ENCODE measurements around the gene AP1M1.
"Not testable (repeated sequence)": the region's sequence is repeated elsewhere in the genome, so short reads cannot be mapped to it uniquely, and the experiment has no call there.

The AP1M1 gene

DNA sequence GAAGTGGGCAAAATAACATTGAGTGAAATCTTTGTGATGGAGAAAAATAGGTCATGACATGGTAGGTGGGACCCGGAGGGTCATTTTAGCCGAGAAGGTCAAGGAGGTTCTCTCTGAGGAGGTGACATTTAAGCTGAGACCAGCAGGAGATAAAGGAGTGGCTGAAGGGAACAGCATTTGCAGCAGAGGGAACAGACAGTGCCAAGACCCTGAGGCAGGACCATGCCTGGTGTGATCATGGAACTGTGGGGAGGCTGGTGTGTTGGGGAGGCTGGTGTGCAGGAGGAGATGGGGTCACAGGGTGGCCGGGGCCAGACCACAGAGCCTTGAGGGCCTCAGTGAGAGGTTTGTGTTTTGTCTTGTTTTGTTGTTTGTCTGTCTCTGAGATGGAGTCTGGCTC is 67.5 kb downstream of the AP1M1 start:
- no peak for DNase-seq

DNA sequence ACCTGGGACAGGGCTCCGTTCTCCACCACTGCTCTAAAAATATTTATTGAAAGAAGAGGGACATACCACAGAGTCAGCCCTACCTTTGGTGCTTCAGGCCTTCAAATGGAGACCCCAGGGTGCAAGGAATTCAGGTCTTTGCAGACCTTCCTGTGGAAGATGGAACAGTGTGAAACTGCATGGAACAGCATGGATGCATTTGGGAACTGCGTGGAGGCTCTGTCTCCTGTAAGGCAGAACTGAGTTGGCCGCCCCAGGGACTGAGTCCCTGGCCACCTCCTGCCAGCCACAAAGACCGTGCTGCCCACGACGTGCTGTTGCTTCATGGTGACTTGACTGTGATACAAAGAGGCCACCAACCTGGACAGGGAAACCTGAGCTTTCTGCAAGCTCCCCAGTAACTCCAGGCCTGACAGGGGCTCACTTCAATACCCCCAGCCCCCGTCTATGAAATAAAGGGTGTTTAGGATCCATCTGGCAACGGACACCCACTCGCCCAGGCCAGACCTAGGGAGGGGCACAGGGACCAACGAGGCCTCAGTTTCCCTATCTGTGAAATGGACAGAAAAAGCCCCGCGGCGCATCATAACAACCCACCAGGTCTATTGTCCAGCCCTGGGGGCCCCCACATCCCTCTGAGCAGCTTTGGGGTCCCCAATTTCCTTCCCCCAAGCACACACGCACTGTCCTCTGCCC is 68.3 kb downstream of the AP1M1 start:
- DNase-seq, result no peak

DNA sequence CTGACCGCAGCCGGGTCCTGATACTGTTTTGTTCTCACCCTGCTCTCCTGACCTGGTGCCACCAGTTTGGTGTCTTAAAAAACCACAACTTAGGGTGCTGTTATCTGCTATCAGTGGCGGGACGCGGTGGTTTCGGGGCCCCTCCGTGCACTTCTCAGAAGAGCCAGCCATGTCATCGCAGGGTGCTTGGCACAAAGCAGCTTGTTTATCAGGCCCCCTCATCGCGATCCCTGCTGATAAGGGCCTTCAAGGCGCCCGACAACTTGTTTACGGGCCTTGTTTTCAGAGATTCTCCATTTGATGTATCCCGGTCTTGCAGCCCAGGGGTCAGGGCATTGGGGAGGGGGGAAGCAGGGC is 68.9 kb downstream of the AP1M1 start:
- DNase-seq, result no peak

DNA sequence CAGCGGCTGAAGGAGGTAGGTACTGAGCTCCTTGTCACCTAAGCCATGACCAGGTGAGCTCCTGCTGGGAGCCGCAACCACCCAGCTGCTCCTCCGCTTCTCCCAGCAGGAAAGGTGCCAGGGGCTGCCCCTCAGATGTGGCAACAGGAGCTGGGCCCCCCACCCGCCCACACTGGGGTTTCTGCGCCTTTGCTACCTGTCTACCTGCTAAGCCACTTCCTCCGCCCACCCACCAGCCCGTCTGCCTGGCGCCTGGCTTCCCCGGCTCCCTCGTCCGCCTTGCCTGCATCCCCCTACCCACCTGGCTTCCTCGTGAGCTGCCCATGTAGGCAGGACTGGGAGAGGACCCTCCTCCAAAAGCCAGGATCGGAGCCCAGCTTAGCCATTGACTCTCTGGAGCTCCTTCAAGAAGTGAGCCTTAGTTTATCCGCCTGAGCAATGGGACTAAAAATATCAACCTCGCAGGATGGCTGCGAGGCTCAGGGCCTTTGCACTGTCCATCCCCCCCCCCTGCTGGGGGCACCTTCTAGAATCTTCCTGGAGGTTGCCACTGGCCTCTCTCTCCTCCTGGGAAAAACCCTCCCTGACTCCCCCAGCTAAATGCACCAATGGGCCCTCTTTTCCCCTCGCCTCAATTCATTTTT is 71.1 kb downstream of the AP1M1 start:
- DNase-seq, result no peak

DNA sequence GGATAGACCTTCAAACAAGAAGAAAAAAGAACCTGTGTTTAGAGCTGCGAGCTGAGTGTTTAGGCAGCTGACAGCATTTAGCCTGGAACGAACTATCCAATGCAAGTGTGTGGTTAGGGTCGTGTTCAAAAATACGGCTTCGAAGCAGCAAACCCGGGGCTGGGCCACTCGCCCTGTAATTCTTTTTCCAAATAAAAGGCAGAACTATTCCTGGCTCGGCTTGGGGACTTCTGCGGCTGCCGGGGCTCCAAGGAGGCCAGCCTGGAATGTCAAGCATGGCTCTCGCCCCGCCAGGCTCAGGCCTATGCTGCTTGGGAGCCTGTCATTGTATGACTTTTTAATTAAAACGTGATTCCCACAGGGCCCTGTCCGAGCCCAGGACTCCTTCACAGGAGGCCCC is 75.2 kb downstream of the AP1M1 start:
- peak; percentile 83 for DNase-seq

DNA sequence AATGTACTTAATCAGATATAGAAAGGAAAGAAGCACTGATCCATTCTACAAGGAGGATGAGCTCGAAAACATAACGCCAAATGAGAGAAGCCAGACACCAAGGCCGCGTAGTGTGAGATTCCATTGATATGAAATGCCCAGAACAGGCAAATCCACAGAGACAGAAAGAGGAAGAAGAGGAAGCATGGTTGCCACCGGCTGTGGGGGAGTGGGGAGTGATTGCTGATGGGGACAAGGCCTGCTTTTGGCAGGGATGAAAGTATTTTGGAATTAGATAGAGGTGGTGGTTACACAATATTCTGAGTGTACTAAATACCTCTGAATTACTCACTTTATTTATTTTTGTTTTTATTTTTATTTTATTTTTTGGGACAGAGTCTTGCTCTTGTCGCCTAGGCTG is 76.7 kb downstream of the AP1M1 start:
- DNase-seq, result no peak

DNA sequence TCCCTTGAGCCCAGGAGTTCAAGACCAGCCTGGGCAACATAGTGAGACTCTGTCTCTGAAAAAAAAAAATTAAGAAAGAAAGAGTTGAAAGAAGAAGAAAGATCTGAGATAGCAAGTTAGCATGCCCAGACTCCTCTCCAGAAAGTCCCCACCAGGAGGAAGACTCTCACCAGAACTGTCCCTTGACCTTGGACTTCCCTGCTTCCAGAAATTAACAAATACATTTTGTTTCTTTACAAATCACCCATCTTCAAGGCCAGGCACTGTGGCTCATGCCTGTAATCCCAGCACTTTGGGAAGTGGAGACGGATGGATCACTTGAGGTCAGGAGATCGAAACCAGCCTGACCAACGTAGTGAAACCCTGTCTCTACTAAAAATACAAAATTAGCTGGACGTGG is 82.6 kb downstream of the AP1M1 start:
- no peak for DNase-seq

DNA sequence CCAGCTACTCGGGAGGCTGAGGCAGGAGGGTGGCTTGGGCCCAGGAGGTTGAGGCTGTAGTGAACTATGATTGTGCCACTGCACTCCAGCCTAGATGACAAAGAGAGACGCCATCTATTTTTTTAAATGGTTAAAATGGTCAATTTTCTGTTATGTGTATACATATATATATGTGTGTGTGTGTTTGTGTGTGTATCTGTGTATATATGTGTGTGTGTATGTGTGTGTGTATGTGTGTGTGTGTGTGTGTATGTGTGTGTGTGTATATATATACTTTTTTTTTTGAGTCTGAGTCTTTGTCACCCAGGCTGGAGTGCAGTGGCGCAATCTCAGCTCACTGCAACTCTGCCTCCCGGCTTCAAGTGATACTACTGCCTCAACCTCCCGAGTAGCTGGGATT is 84.0 kb downstream of the AP1M1 start:
- DNase-seq, result no peak

DNA sequence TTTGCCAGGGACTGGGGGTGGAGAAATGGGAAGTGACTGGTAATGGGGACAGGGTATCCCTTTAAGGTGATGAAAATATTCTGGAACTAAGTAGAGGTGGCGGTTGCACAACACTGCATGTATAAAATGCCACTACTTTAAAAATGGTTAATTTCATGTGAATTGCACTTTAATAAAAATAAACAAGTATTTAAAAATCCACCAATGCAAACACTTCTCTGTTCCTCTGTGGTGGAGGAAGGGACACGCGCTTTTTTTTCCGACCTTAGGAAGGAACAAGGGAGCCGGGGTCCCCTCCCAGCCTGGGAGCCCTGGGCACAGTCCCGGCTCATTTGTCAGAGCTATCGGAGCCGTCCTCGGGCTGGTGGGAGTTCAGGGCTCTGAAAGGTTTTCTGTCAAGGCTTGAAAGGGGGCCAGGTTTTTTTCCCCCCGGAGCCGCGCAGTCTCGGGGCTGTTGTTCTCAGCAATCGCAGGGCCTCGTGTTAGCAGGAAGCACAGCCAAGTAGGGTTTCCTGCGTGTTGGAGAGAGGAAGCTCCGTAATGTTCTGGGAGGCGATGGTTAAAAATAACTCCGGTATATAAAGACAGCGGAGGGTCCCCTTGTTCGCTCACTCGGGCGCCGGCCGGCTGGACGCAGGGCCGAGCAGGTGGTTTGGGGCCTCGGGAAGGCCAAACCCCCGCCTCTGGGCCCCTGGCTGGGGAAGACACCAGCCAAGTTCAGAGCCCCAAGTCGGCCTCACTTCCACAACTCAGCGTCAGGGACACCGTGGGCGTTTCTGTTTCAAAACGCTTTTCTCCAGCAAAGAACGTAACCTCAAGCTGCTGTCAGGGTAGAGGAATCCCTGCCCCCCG is 85.7 kb downstream of the AP1M1 start:
- peak; percentile 68 for DNase-seq

DNA sequence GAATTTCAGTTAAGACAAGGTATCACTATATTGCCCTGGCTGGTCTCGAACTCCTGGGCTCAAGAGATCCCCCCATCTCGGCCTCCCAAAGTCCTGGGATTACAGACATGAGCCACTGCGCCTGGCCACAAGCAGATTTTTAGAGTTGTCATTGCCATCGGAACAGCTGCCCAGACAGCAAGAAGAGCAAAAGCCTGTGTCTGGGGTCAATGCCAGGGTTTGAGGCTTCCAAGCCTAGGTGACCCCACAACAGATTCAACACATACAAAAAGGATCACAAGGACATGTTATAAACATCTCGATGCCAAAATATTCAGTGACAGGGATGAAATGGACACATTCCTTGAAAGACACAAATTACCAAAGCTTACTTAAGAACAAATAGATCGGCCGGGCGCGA is 86.8 kb downstream of the AP1M1 start:
- no peak for DNase-seq

DNA sequence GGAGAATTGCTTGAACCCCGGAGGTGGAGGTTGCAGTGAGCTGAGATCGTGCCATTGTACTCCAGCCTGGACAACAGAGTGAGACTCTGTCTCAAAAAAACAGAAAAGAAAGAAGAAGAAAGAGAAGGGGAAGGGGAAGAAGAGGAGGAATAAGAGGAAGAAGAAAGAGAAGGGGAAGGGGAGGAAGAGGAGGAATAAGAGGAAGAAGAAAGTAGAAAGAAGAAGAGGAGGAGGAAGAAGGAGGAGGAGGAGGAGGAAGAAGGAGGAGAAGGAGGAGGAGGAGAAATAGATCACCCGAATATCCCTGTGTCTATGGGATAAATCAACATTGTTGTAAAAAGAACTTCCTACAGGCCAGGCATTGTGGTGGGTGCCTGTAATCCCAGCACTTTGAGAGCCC is 87.4 kb downstream of the AP1M1 start:
- DNase-seq, result not testable (repeated sequence)

DNA sequence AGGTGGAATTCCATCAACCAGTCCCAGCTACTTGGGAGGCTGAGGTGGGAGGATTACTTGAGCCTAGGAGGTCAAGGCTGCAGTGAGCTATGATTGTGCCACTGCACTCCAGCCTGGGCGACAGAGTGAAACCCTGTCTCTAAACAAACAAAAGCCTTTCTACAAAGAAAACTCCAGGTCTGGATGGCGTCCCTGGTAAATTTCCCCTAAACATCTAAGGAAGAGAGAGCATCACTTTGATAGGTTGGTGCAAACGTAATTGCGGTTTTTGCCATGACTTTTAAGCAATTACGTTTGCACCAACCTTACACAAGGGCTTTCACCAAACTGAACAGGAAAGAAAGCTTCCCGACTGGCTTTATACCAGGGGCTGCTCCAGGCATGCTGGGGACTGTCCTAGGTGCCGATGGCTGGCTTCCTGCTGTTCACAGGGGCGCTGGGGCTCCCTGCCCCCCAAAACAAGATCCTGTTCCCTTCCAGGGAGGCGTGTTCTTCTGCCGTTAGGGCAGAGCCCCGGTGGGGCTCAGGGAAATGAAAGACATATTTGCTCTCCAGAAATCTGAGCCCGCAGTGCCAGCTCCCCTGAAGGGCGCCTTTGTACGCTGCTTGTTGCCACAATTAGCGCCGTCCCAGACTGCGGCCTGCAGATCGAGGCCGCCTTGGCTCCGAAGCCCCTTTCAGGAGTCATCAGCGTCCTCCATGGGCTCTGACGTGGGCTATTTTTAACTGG is 88.2 kb downstream of the AP1M1 start:
- no peak for DNase-seq

DNA sequence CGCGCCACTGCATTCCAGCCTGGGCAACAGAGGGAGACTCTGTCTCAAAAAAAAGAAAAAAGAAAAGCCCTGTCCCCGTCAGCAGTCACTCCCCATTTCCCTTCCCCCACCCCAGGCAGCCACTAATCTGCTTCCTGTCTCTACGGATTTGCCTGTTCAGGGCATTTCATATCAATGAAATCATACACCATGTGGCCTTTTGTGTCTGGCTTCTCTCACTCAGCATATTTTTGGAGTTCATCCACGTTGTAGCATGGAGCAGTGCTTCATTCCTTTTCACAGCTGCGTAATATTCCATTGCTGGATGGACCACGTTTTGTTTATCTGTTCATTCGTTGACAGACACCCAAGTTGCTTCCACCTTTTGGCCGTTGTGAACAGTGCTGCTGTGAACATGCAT is 90.8 kb downstream of the AP1M1 start:
- peak; percentile 59 for DNase-seq

DNA sequence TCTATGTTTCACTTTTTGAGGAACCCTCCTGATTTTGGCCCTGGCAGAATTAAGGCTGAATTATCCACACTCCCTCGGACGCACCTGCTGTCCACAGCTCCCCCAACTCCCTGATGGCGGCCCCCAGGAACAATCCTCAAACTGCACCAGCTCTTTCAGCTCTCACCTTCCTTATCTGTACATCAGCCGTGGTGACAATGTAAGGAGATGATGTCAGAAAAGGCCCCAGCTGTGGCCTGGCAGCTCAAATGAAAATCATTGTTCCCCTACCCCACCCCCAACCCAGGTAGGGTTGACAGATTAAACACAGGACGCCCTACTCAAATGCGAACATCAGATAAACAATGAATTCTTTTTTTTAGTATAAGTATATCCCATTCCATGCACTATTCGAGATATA is 91.9 kb downstream of the AP1M1 start:
- no peak for DNase-seq

DNA sequence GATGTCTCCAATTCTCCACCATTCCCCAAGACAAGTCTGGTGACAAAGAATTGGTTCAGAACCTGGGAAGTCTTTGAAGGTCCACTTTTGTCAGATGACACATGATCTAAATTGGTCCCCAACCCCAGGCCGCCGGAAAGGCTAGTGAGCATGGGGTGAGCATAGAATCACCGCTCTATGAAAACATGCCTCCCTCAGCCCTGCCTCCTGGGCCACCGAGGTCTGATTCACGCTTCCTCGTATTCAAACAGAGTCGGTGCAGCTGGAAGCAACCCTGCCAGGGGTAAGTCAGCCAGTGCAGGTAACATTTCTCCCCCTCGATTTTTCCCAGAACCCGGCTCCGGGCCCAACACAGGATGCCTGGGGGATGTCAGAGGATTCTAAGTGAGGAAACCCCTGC is 93.0 kb downstream of the AP1M1 start:
- DNase-seq, result no peak

DNA sequence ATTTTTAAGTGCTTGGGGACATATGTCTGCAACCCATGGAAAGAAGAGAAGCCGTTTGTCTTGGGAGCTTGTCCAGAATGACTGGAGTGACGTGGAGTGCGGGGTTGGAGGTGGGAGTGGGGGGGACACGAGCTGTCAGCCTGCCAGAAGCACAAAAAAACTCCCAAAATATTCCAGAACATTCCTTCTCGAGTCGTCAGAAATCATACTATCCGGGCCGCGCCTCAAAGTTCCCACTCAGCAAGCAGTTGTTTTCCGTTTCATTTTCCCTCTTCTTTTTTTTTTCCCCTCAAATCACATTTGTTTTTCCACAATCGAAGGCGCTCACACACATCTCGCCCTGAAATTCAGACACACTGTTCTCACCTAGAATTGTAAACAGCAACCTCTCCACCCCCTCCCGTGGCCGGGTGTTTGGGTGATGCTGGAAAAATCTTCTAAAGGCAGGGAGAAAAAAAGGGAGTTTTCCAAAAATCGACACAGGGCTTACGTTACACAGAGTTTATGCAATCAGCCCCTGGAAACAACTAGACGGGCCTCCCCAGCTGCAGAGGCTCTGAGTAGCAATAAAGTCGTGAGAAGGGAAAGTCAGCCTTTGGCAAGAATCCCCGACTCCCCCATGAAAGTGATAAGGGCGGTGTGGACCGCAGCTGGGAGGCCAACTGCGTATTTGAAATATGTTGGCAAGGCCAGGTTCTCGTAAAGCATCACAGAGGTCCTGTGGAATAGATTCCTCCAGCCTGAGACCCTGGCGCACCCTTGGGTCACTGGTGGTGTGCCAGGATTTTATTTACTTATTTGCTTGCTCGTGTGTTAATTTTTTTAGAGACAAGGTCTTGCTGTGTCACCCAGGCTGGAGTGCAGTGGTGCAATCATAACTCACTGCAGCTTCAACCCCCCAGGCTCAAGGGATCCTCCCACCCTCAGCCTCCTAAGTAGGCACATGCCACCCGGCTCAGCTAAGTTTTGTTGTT is 95.7 kb downstream of the AP1M1 start:
- DNase-seq, result peak; percentile 80

DNA sequence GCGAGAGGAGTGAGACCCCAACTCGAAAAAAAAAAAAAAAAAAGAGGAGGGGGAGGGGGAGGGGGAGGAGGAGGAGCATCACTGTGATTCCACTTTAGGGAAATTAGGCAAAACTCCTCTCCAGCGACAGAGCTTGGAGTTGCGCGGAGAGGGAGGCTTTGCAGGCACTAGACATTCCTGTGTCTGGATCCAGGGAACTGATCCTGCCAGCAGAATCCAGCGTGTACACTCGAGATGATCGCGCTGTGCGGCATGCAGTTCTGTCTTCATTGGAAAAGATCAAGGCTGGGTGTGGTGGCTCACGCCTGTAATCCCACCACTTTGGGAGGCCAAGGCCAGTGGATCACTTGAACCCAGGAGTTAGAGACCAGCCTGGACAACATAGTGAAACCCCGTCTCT is 97.3 kb downstream of the AP1M1 start:
- peak; percentile 35 for DNase-seq

All from fibroblast of skin of back (primary cell).